Esophagus muscularis mucosa (tissue), 4 donors: Measurements from ENCODE around the gene FAM98C. TPM values are rescaled to one million over a fixed set of nuclear protein-coding genes. Genes with fewer than 3 reads are reported as not detected.

Source experiments
- DNase-seq: peaks from one replicate; pipeline ENCODE4 v3.0.0-alpha.2; 2017; ENCODE audit errors: extremely low spot score
- H3K27ac ChIP-seq, 4 donors: fragments of 200-600 bp; sonication (generic); replicated peaks in 1 of 4; 1 replicate in 3 of 4; 2 replicates in 1 of 4; pipeline ENCODE4 v1.5.1; 2016 to 2019; ENCODE audit warnings: mild to moderate bottlenecking in 1 of 4
- H3K27me3 ChIP-seq, 4 donors: fragments of 200-600 bp; sonication (generic); one replicate each; pipeline versions ENCODE4 v1.5.1 to v1.6.0; 2016 to 2019
- H3K36me3 ChIP-seq, 4 donors: fragments of 200-600 bp; sonication (generic); one replicate each; pipeline ENCODE4 v1.5.1; 2016 to 2019
- H3K4me1 ChIP-seq, 4 donors: fragments of 200-600 bp; sonication (generic); one replicate each; pipeline ENCODE4 v1.5.1; 2016 to 2019
- H3K4me3 ChIP-seq, 4 donors: fragments of 200-600 bp; sonication (generic); 1 replicate in 2 of 4; 2 replicates in 2 of 4; pipeline ENCODE4 v1.5.1; 2016 to 2019; ENCODE audit warnings: mild to moderate bottlenecking in 4 of 4, moderate library complexity in 1 of 4
- H3K9me3 ChIP-seq, 4 donors: fragments of 200-600 bp; sonication (generic); 1 replicate in 3 of 4; 2 replicates in 1 of 4; pipeline ENCODE4 v1.5.1; 2016 to 2019
- CTCF ChIP-seq, 3 experiments: fragments of 200-600 bp in 2 of 3; fragments of 450-650 bp in 1 of 3; sonication (generic) in 2 of 3; IDR thresholded peaks; one replicate each; pipeline ENCODE4 v1.5.1; 2017 to 2019; ENCODE audit warnings: antibody characterized with exemption in 3 of 3, mild to moderate bottlenecking in 2 of 3, moderate library complexity in 1 of 3
- EP300 ChIP-seq: sonication (generic); formaldehyde crosslinking; IDR thresholded peaks from one replicate; pipeline ENCODE4 v1.6.1; 2017; ENCODE audit warnings: antibody characterized with exemption
- POLR2A ChIP-seq: fragments of 450-650 bp; IDR thresholded peaks from one replicate; pipeline ENCODE4 v1.6.1; 2017; ENCODE audit warnings: antibody characterized with exemption, moderate library complexity, mild to moderate bottlenecking, low read depth
- POLR2AphosphoS5 ChIP-seq, 2 donors: sonication (generic); formaldehyde crosslinking; IDR thresholded peaks; one replicate each; pipeline ENCODE4 v1.6.1; 2017; ENCODE audit warnings: antibody characterized with exemption in 2 of 2
- WGBS: methylation state at CpG from one replicate; pipeline ENCODE4 v1.1.5; 2018; 5-methylcytosine and 5-hydroxymethylcytosine counted together
- intact Hi-C: fragments of 100-400 bp; cut with DNase I; formaldehyde crosslinking; loops from one replicate; pipeline ENCODE4 v1.15.1; 2023
- total RNA-seq, 4 donors: library from RNA; depleted of rRNA; stranded (reverse); fragments of >200 nt; gene quantifications; one replicate each; pipeline versions ENCODE4 v1.1.0 to v1.2.1, GENCODE V29; 2016

Gene FAM98C
- total RNA-seq, 4 donors from 2014 or later = 16.2 to 22.0 (median 19.7) TPM

GRCh38 chr19:38386971-38387549 lies 15.8 kb upstream of the FAM98C start:
- Histone ChIP-seq H3K9me3 (no peaks in the 10 kb centered on the region), H3K27me3 (peaks cover 0 to 69% (median 4%) of the 10 kb centered on the region in 4 donors), H3K27ac (peak overlapping the region; percentile 28 to 75 (median 72)), H3K36me3 (peaks cover 24 to 45% (median 43%) of the 10 kb centered on the region in 4 donors), H3K4me3 (peak overlapping the region; percentile 49 to 72 (median 58)), H3K4me1 (peaks cover 33 to 47% (median 43%) of the 10 kb centered on the region in 4 donors)
- 13% methylated on average over 15 of the region's 36 CpGs for WGBS
- intact Hi-C loops = no loop called here
- TF ChIP-seq POLR2A (no peak), CTCF (IDR thresholded peaks at IDR 0.05) (no peak), EP300 (no peak), POLR2AphosphoS5 (IDR thresholded peaks at IDR 0.05) (no peak)
- DNase-seq = no peak

- H3K4me1 ChIP-seq = peaks cover 33 to 47% (median 43%) of the 10 kb centered on the region in 4 donors
- H3K4me3 ChIP-seq = peak within 1 kb of the TSS; percentile 49 to 72 (median 58)
- 1% methylated on average over 46 of the region's 51 CpGs for WGBS
- no peaks in the 10 kb centered on the region for H3K9me3 ChIP-seq
- H3K27ac ChIP-seq = peak within 1 kb of the TSS; percentile 40 to 75 (median 72)
- H3K36me3 ChIP-seq = peaks cover 18 to 38% (median 36%) of the 10 kb centered on the region in 4 donors
- intact Hi-C loops = no loop called here
- peaks cover 0 to 63% (median 4%) of the 10 kb centered on the region in 4 donors for H3K27me3 ChIP-seq
- TF ChIP-seq POLR2AphosphoS5 (IDR thresholded peaks at IDR 0.05) (peak in 1 of 2 donors; percentile 76), POLR2A (no peak)
- no peak for DNase-seq
These were observed 15.1 kb upstream of the FAM98C start, which contains the start of gene GGN for GRCh38 chr19:38387550-38388348. Gene GGN, minus strand, starts transcription at chr19:38388034. Its CDS starts 773 bp downstream, at chr19:38387261.

- DNase-seq = no peak
- peak within 1 kb of the TSS; percentile 40 to 75 (median 72) for H3K27ac ChIP-seq
- H3K9me3 ChIP-seq = no peaks in the 10 kb centered on the region
- WGBS = under 1% methylated on average over 14 of the region's 46 CpGs
- intact Hi-C loops = no loop called here
- peaks cover 33 to 47% (median 43%) of the 10 kb centered on the region in 4 donors for H3K4me1 ChIP-seq
- TF ChIP-seq EP300 (no peak), CTCF (IDR thresholded peaks at IDR 0.05) (no peak), POLR2AphosphoS5 (IDR thresholded peaks at IDR 0.05) (no peak), POLR2A (no peak)
- peaks cover 10 to 30% (median 29%) of the 10 kb centered on the region in 4 donors for H3K36me3 ChIP-seq
- H3K27me3 ChIP-seq = peaks cover 0 to 56% (median 4%) of the 10 kb centered on the region in 4 donors
- H3K4me3 ChIP-seq = peak within 1 kb of the TSS; percentile 49 to 72 (median 58)
These were observed 14.4 kb upstream of the FAM98C start, which contains the start of gene SPRED3 for GRCh38 chr19:38388349-38389100. Gene SPRED3, plus strand, starts transcription at chr19:38388697. Its CDS starts 1,606 bp downstream, at chr19:38390303.

GRCh38 chr19:38389101-38389925 lies 13.6 kb upstream of the FAM98C start:
- Histone ChIP-seq H3K9me3 (no peaks in the 10 kb centered on the region), H3K27ac (peak overlapping the region; percentile 40 to 75 (median 72)), H3K36me3 (peaks cover 4 to 22% (median 21%) of the 10 kb centered on the region in 4 donors), H3K4me1 (peaks cover 33 to 47% (median 43%) of the 10 kb centered on the region in 4 donors), H3K27me3 (peaks cover 0 to 56% (median 6%) of the 10 kb centered on the region in 4 donors), H3K4me3 (peak overlapping the region; percentile 49 to 72 (median 58))
- intact Hi-C loops = no loop called here
- no peak for DNase-seq
- 8% methylated on average over 23 of the region's 28 CpGs for whole genome bisulfite sequencing
- TF ChIP-seq POLR2A (no peak), CTCF (IDR thresholded peaks at IDR 0.05) (no peak), POLR2AphosphoS5 (IDR thresholded peaks at IDR 0.05) (no peak), EP300 (no peak)
